Mononuclear cell (primary cell): ENCODE results near the gene ZFP64. TPM values are rescaled to one million over a fixed set of nuclear protein-coding genes. Genes with fewer than 3 reads are reported as not detected.
"Not testable (repeated sequence)": the region's sequence is repeated elsewhere in the genome, so short reads cannot be mapped to it uniquely, and the experiment has no call there.

Experiments
- H3K27me3 ChIP-seq: 2 replicates; pipeline ENCODE4 v1.6.0; 2011; ENCODE audit warnings: low read length, control low read depth; ENCODE audit not compliant: insufficient read depth
- H3K4me1 ChIP-seq: 2 replicates; pipeline ENCODE4 v1.5.1; 2011; ENCODE audit warnings: mild to moderate bottlenecking, low read length, control low read depth; ENCODE audit not compliant: insufficient read depth
- H3K4me3 ChIP-seq: 2 replicates; pipeline ENCODE4 v1.5.1; 2011; ENCODE audit warnings: mild to moderate bottlenecking, low read length, moderate library complexity
- H3K9me3 ChIP-seq: 2 replicates; pipeline ENCODE4 v1.5.1; 2011; ENCODE audit warnings: low read depth, mild to moderate bottlenecking, control low read depth, low read length
- total RNA-seq: library from RNA; depleted of rRNA; stranded (reverse); fragments of >200 nt; gene quantifications from one replicate; pipeline ENCODE4 v1.2.3, GENCODE V29; 2012

Gene ZFP64
- total RNA-seq, 1 donor = 2.9 TPM

DNA sequence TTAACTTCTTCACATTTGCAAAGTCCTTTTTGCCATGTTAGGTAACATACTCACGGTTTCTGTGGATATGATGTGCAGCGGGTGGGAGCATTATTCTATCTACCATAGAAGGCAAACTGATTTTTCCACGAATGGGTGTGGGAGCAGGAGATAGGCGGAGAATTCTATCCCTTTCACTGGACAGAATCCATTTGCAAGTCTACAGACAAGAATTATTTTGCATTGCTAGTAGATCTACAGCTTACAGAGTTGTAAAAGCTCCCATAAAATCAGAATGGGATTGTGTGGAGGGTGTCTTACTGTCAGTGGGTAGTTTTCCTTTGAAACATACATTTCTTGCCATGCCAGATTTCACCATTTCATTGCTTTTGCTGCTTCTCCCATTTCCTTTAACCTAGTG, 22.4 kb upstream of the ZFP64 start:
- no peaks in the 10 kb centered on the region for H3K27me3 ChIP-seq

DNA sequence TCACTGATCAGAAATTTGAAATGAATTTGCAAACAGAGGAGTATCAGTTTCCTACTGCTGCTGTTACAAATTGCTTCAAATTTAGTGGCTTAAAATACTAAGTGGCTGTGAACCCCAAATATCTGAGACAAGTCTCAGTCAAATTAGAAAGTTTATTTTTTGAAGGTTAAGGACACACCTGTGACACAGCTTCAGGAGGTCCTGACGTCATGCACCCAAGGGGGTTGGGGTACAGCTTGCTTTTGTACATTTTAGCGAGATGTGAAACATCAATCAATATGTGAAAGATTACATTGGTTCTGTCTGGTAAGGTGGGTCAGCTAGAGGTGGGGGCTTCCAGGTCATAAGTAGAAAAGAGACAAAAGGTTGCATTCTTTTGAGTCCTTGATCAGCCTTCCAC, 21.4 kb upstream of the ZFP64 start:
- Histone ChIP-seq H3K27me3 (no peaks in the 10 kb centered on the region), H3K4me3 (no peak overlapping the region), H3K9me3 (no peaks in the 10 kb centered on the region), H3K4me1 (no peaks in the 10 kb centered on the region)

More for the DNA sequence above, 22.4 kb upstream of the ZFP64 start:
- Histone ChIP-seq H3K4me3 (no peak overlapping the region), H3K4me1 (no peaks in the 10 kb centered on the region), H3K9me3 (no peaks in the 10 kb centered on the region)

DNA sequence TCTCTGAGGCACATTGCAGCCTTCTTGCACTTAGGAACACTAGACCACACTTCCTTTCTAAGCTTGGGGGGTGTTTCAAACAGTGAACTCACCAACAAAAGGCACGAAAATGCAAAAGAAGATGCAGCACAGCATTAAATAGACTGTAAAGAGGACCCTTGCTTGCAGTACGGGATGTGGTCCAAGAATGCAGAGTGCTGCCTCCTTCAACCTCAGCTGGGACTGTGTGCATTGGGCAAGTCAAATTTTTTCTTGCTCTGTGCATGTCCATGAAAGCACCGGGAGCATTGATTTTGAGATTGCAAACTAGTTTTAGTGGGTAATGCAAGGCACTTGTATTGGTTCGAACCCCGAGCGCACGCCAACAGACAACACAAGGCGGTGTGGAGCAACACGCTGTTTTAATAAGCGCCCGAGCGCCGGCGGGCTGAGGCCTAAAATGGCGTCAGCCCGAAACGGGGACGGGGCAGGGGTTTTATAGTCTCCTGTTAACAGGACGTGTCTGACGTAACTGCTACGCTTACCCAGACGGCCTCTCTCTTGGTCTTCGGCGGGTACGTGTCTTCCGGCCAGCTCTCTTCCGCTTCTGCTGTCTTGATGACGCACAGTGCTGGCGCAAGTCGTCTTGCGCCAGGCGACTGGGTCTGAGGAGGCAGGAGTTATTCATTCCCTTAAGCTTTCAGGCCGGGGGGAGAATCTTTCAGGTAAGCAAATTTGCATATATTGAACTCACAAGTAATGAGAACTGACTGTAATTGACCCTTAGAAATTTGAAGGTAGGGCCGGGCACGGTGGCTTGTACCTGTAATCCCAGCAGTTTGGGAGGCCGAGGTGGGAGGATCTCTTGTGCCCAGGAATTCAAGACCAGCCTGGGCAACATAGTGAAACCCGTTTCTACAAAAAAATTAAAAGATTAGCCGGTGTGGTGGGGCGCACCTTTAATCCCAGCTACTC, 18.7 kb upstream of the ZFP64 start:
- no peak overlapping the region for H3K4me3 ChIP-seq
- H3K27me3 ChIP-seq = peaks cover 1% of the 10 kb centered on the region
- no peaks in the 10 kb centered on the region for H3K9me3 ChIP-seq
- H3K4me1 ChIP-seq = no peaks in the 10 kb centered on the region

GRCh38 chr20:52209154-52209571, 17.6 kb upstream of the ZFP64 start:
- no peaks in the 10 kb centered on the region for H3K9me3 ChIP-seq
- H3K4me1 ChIP-seq = no peaks in the 10 kb centered on the region
- peaks cover 3% of the 10 kb centered on the region for H3K27me3 ChIP-seq
- H3K4me3 ChIP-seq = no peak overlapping the region

- Histone ChIP-seq H3K27me3 (peaks cover 3% of the 10 kb centered on the region), H3K9me3 (no peaks in the 10 kb centered on the region), H3K4me1 (no peaks in the 10 kb centered on the region), H3K4me3 (no peak overlapping the region)
Observed at GRCh38 chr20:52207020-52207810, 15.6 kb upstream of the ZFP64 start.

- Histone ChIP-seq H3K27me3 (peaks cover 3% of the 10 kb centered on the region), H3K4me3 (no peak overlapping the region), H3K4me1 (no peaks in the 10 kb centered on the region)
Observed at GRCh38 chr20:52204136-52204535, 12.6 kb upstream of the ZFP64 start.

DNA sequence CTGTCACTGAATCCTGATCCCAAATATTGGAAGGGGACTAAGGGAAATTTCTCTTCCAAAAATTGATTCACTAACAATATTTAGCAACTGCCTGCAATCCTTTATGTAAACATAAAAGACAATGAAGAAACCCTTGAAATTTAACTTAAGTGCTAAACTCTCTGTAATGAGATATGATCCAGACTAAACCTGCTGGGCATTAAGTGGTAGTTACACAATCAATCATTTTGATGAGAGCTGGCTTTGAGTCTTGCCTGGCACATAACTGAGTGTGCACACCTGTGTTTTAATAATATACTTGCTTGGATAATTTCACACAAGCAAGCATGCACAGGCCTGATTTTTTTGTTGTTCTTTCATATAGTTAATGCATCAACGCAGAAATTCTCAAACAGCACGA, 9.8 kb upstream of the ZFP64 start:
- H3K9me3 ChIP-seq = no peaks in the 10 kb centered on the region
- H3K27me3 ChIP-seq = peaks cover 3% of the 10 kb centered on the region
- no peak overlapping the region for H3K4me3 ChIP-seq
- no peaks in the 10 kb centered on the region for H3K4me1 ChIP-seq

More at GRCh38 chr20:52204136-52204535, 12.6 kb upstream of the ZFP64 start:
- H3K9me3 ChIP-seq = no peaks in the 10 kb centered on the region

DNA sequence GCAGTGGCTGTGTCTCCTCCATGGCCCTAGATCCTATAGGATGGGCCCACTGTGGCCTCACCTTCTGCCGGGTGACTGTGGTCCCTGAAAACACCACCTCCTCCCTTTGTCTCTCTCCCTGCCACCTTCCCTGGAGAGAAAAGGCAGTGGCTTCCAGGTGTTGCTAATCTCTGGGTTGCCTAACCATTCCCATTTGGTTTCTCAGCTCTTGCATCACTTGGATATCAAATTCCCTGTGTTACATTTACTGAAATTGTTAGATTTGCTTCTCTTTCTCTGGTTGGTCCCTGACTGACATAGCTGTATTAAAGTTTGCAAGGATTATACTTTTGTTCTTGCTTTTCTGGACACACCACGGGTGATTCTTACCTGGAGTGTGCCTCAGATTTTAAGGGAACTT, 9.3 kb upstream of the ZFP64 start:
- no peak overlapping the region for H3K4me3 ChIP-seq
- peaks cover 3% of the 10 kb centered on the region for H3K27me3 ChIP-seq
- H3K4me1 ChIP-seq = no peaks in the 10 kb centered on the region
- no peaks in the 10 kb centered on the region for H3K9me3 ChIP-seq

DNA sequence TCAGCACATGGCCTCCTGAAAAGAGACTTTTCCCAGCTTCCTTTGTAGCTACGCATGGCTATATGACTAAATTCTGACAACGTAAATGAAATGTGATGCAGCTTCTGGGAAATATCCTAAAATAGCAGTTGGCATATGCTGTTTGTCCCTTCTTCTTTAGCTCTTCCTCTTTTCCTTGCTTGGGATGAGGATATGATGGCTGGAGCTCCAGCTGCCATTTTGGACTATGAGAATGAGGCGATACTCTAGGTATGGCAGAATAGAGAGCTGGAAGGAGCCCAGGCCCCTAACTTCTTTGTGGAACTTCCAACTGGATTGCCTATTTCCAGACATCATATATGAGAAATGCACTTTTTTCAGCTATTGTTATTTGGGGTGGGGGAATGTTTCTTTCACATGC, 5.3 kb upstream of the ZFP64 start:
- Histone ChIP-seq H3K27me3 (no peaks in the 10 kb centered on the region), H3K4me3 (no peak overlapping the region), H3K9me3 (no peaks in the 10 kb centered on the region), H3K4me1 (peaks cover 9% of the 10 kb centered on the region)

- Histone ChIP-seq H3K4me1 (peaks cover 21% of the 10 kb centered on the region), H3K9me3 (no peaks in the 10 kb centered on the region), H3K27me3 (no peaks in the 10 kb centered on the region)
Observed at GRCh38 chr20:52193886-52194545, 2.4 kb upstream of the ZFP64 start.

GRCh38 chr20:52193133-52193532, 1.6 kb upstream of the ZFP64 start:
- no peaks in the 10 kb centered on the region for H3K27me3 ChIP-seq
- H3K9me3 ChIP-seq = no peaks in the 10 kb centered on the region
- H3K4me3 ChIP-seq = no peak overlapping the region
- H3K4me1 ChIP-seq = peaks cover 21% of the 10 kb centered on the region

More at GRCh38 chr20:52193886-52194545, 2.4 kb upstream of the ZFP64 start:
- no peak overlapping the region for H3K4me3 ChIP-seq

DNA sequence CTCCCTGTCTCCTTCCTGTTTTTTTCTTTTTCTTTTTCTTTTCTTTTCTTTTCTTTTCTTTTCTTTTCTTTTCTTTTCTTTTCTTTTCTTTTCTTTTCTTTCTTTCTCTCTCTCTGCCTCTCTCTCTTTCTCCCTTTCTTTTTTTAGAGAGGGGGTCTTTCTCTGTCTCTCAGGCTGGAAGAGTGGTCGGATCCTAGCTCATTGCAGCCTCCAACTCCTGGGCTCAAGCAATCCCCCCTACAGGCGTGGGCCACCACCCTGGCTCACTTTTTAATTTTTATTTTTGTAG, 1.1 kb upstream of the ZFP64 start:
- not testable (repeated sequence) for H3K4me3 ChIP-seq, H3K9me3 ChIP-seq, H3K27me3 ChIP-seq
- peaks cover 21% of the 10 kb centered on the region for H3K4me1 ChIP-seq

DNA sequence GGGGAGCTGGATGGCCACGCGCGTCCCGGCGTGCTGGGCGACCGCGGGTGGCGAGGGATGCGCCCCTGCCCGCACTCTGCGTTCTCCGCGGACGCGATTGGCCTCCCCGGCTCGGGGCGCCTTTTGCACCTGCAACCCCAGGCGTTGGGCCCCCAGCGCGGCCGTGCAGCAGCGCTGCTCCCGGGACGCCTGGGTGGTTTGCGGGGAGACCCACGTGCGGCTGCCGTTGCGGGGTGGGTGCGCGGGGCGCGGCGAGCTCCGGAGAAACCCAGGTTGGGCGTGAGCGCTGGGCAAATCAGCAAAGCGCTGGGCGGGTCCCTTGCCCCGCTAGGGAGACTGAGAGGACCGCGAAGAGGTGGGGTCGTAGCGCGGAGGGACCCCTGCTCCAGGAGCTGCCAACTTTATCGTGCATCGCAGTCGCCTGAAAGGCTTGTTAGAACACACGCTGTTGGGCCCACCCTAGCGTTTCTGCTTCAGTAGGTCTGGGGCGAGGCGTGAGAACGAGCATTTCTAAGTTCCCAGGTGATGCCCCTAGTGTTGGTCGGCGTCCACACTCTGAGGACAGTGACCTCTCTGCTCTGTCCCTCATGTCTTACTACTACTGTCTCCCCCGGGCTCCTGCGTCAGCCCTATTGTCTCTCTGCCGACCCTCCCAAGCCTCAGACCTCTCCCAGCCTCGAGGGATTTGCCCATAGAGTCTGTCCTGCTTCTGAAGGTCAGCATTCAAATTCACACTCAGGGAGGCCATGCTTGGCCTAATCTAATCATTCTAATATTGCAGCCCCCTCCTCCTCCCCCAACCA, 538 bp upstream of the ZFP64 start:
- Histone ChIP-seq H3K4me3 (peak overlapping the region; percentile 81), H3K4me1 (peaks cover 21% of the 10 kb centered on the region), H3K27me3 (no peaks in the 10 kb centered on the region), H3K9me3 (no peaks in the 10 kb centered on the region)

DNA sequence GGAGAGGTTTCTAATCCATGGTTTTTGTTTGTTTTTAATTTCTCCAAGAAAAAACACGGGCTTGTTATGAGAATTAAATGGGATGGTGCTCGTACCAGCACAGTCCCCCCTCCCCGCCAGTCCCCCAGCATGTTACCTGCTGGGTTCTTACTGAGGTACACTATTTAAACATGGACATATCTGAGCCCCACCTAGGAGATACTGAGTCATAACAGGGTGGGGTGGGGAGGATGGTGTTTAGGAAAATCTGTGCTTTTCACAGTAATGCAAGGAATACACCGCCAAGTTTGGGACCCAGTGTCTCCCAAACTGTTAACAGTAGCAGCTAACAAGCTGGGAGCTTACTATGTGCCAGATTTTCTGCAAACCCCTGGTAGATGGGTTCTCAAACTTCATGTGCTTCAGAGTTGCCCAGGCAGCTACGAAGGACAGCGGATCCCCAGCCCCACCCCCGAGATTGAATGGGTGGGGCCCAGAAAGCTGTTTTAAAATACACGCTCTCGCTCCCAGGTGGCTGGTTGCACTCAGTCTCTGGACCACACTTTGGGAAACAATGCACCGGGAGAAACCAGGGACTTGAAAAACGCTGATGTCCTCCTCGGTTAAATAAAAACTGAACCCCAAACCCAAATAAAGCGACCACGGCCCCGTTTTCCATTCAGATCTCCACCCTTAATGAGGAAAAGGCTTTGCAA, 995 bp downstream of the ZFP64 start:
- peak overlapping the region; percentile 81 for H3K4me3 ChIP-seq
- no peaks in the 10 kb centered on the region for H3K27me3 ChIP-seq
- peaks cover 21% of the 10 kb centered on the region for H3K4me1 ChIP-seq
- no peaks in the 10 kb centered on the region for H3K9me3 ChIP-seq
